HL-60 (cell line): ENCODE results near the gene PLOD1.

Experiments
- DNase-seq, 2 experiments: peaks; one replicate each; pipeline ENCODE4 v3.0.0-alpha.2; 2010 to 2020; ENCODE audit warnings: low read depth in 1 of 2, low spot score in 1 of 2
- H3K27ac ChIP-seq: fragments of 250-450 bp; sonication (Bioruptor Pico); replicated peaks from 2 replicates; pipeline ENCODE4 v1.5.1; 2020; ENCODE audit warnings: mild to moderate bottlenecking, moderate library complexity
- H3K27me3 ChIP-seq: fragments of 250-450 bp; sonication (Bioruptor Pico); 2 replicates; pipeline ENCODE4 v1.5.1; 2021; ENCODE audit warnings: mild to moderate bottlenecking, moderate library complexity; ENCODE audit not compliant: insufficient read depth, poor library complexity, severe bottlenecking
- H3K4me3 ChIP-seq: replicated peaks from 2 replicates; pipeline ENCODE4 v1.5.1; 2011; ENCODE audit warnings: mild to moderate bottlenecking, control low read depth, low read length; ENCODE audit not compliant: insufficient read depth
- CTCF ChIP-seq: IDR thresholded peaks from one replicate; pipeline ENCODE4 v1.5.1; 2011; ENCODE audit warnings: low read length, control low read depth, inconsistent platforms; ENCODE audit not compliant: insufficient read depth
- GABPA ChIP-seq: IDR thresholded peaks from 2 replicates; pipeline ENCODE4 v1.6.1; 2012; ENCODE audit warnings: low read depth
- POLR2AphosphoS5 ChIP-seq: IDR thresholded peaks from 2 replicates; pipeline ENCODE4 v1.6.1; 2012; ENCODE audit warnings: low read depth
- REST ChIP-seq: IDR thresholded peaks from 2 replicates; pipeline ENCODE4 v1.6.1; 2012; ENCODE audit warnings: low read depth; ENCODE audit not compliant: insufficient replicate concordance
- SPI1 ChIP-seq: IDR thresholded peaks from 2 replicates; pipeline ENCODE4 v1.6.1; 2012; ENCODE audit warnings: low read depth, mild to moderate bottlenecking, borderline replicate concordance

Gene PLOD1

GRCh38 chr1:11984121-11984520, 49.6 kb downstream of the PLOD1 start:
- no peaks in the 10 kb centered on the region for H3K27me3 ChIP-seq
- H3K4me3 ChIP-seq = no peak overlapping the region
- H3K27ac ChIP-seq = peak overlapping the region; percentile 87
- TF ChIP-seq CTCF = no peak
- TF ChIP-seq REST = no peak
- no peak for TF ChIP-seq POLR2AphosphoS5
- no peak for TF ChIP-seq GABPA
- no peak for TF ChIP-seq SPI1
- DNase-seq = no peak

- TF ChIP-seq POLR2AphosphoS5 (no peak), GABPA (no peak), CTCF (no peak), SPI1 (no peak), REST (no peak)
- no peak for DNase-seq
- H3K27ac ChIP-seq = peak overlapping the region; percentile 87
- H3K4me3 ChIP-seq = no peak overlapping the region
- no peaks in the 10 kb centered on the region for H3K27me3 ChIP-seq
Measured at GRCh38 chr1:11984576-11984975, 50.1 kb downstream of the PLOD1 start.

GRCh38 chr1:11985171-11985570, 50.7 kb downstream of the PLOD1 start:
- peak; percentile 43 to 55 for DNase-seq
- Histone ChIP-seq H3K27me3 (no peaks in the 10 kb centered on the region), H3K4me3 (no peak overlapping the region), H3K27ac (peak overlapping the region; percentile 87)
- no peak for TF ChIP-seq CTCF
- no peak for TF ChIP-seq POLR2AphosphoS5
- no peak for TF ChIP-seq GABPA
- TF ChIP-seq SPI1 = no peak
- TF ChIP-seq REST = no peak
